ENCODE data around the gene C14orf132.
A peak's percentile ranks its signal among the peaks of the same experiment; 100 is the strongest.
"Not testable (repeated sequence)": the region's sequence is repeated elsewhere in the genome, so short reads cannot be mapped to it uniquely, and the experiment has no call there.

C14orf132 gene

DNA sequence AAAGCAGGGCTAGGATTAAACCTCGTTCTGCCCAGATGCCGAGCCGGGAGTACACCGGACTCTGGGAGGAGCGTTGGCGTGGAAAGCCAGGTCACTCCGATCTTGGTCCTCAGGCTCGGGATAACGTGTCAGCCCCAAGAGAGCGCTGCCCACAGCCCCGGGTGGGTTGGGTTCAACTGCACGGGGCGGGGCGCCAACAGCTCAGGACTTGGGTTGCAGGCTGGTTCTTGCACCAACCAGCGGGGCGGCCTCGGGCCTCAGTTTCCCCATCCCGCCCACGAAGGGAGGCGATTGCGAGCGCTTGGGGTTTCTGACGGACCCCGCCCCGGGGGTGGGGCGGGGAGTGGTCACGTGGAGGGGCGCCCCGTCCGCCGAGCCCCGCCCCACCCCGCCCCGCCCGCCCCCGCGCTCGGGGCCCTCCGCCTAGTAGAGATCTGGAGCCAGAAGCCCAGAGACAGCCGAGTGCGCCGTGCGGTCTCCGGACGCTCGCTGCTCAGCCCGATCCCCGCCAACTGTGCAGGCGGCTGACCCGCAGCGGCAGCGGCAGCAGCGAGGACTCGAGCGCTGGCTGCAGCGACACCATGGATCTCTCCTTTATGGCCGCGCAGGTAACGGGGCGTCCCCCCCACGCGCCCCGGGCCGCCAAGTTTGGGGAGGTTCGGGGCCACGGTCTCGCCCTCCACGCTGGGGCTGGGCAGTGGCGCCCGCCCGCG, at the start of gene C14orf132:
Gene C14orf132 (plus strand): TSS at position 443 of the 713 bp plus-strand sequence. CDS start 139 bp downstream, at position 582.
- no peak for DNase-seq (ENCODE audit: low read depth)

DNA sequence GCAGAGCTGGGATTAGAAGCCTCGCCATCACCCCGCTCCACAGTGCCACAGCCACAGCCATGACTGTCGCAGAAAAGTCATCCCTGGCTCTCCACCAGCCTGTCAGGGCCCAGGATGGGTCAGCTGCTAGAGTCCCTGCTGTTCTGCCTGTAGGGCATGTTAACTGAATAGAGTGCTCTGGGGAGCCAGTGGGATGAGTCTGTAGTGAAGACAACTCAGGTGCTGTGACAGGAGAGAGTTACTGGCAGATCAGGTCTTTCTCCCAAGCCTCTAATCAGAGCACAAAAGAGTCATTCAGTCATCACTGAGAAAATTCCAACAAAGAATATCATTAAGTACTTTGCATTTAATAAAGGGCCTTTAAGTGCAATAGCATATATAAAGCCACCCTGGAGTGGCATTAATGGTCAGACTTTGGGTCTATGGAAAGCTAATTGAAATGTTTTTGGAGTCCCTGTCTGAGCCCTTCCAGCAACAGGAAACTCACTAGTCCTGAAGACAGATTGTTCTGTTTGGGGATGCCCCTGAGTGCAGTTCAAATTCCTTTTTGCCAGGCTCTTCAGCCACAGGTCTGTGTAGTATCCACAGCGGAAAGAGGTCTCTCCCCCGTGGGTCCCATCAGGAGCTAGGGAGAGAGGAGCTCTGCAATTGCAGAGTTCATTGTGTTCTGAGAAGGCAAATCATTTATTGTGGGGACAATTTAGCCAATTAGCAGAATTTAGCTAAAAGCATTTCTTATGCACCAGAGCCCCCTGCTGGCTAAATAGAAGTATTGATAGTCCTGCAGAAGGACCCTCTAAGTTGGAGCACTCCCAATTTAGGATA, 45.2 kb upstream of the C14orf132 start:
- peak; percentile 11 for DNase-seq (ENCODE audit: low read depth)

DNA sequence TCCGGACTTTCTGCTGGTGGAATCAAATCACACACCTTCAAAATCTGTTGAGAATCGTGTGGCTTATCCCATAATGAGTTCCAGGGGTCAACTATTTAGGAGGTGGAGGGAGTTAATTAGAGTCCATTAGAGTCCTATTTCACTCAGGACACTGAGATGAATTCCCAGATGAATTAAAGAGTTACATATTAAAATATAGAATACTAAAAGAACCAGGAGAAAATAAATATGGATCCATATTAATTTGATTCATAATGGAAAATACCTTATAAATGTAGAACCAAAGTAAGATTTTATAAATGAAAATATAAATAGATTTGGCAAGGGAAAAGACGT, 44.6 kb upstream of the C14orf132 start:
- DNase-seq (ENCODE audit: low read depth) = no peak

DNA sequence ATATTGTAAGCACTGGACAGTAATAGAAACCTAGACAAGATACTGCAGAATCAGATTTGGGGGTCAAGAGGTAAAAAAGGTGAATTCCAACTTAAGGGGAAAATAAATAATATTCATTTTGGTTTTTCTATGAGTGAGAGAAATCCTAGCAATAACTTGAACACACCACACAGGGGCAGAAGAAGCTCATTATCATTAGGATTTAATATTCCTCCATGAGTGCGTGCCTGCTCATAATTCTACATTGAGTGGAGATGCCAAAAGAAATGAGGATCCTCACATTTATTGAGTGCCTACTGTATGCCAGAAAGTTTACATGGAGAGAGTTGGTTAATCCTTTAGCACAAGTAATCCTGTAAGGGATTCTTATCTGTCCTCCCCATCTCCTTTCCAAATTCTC, 40.5 kb upstream of the C14orf132 start:
- DNase-seq (ENCODE audit: low read depth) = no peak

DNA sequence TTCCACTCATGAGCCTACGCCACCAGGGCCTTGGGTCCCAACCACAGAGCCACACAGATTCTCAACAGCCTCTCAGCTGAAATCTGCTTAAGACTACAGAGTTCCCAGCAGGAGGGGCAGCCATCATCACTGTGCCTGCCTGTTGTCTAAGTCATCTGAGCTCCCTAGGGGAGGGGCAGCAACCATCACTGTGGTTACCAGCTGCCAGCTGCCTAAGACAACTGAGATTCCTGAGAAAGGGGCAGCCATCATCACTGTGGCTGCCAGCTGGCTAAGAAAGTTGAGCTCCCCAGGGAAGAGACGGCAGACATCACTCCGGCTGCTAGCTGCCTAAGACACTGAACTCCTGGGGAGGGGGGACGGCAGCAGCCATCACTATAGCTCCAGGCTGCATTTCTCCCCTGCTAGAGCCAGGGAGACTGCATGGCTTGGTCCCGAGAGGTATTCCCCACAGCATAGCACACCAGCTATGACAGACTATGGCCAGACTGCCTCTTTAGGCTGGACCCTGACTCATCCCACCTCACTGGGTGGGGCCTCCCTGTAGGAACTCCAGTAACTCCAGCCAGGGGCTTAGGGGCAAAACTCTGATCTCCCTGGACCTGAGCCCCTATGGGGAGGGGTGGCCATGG, 37.2 kb upstream of the C14orf132 start:
- no peak for DNase-seq (ENCODE audit: low read depth)

DNA sequence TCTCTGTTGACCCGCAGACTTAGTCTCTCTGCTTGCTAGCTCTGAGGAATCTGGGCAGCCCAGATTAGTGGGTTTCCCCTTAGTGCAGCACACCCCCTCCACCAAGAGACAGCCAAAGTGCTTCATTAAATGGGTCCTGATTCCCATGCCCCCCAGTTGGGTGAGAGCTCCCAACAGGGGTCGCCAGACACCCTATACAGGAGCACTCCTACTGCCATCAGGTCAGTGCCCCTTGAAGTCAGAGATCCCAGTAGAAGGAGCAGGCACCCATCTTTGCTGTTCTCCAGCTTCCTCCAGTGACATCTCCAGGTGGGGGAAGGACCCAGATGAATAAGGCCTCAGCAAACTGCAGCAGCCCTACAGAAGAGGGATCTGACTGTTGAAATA, 36.7 kb upstream of the C14orf132 start:
- no peak for DNase-seq (ENCODE audit: low read depth)

DNA sequence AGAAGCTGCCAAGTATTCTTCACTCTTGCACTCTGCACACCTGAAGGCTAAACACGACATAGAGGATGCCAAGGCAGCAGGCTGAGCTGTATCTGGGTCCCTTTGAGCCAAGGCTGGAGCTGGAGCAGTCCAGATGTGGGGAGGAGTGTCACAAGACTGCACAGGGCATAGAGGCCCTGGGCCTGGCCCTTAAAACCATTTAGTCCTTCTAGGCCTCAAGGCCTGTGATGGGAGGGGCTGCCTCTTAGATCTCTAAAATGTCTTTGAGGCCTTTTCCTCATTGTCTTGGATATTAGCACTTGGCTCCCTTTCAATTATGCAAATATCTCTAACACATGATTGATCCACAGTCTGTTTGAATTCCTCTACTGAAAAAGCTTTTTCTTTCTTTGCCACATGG, 28.0 kb upstream of the C14orf132 start:
- no peak for DNase-seq (ENCODE audit: low read depth)

DNA sequence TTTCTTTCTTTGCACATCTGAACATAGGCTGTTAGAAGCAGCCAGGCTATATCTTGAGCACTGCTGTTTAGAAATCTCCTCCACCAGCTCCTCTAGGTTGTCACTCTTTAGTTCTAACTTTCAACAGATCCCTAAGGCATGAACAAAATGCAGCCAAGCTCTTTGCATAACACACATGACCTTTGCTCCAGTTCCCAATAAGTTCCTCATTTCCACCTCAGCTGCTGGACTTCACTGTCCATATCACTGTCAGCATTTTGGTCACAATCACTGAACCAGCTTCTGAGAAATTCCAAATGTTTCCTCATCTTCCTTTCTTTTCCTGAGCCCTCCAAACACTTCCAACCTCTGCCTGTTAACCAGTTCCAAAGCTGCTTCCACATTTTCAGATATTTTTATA, 27.6 kb upstream of the C14orf132 start:
- DNase-seq (ENCODE audit: low read depth) = no peak

DNA sequence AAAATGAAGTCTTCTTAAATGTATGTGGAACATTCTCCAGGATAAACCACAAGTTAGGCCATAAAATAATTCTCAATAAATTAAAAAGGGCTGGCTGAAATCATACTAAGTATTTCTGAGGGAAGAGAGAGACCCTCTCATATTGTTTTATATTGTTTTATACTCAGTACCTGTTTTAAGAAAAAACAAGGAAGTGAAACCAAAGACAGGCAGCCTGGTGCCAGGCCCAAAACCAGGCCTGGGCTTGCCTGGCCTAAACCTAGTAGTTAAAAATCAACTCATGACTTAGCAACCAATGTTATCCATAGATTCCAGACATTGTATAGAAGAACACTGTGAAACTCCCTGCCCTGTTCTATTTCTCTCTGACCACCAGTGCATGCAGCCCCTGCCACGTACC, 26.4 kb upstream of the C14orf132 start:
- not testable (repeated sequence) for DNase-seq (ENCODE audit: low read depth)

DNA sequence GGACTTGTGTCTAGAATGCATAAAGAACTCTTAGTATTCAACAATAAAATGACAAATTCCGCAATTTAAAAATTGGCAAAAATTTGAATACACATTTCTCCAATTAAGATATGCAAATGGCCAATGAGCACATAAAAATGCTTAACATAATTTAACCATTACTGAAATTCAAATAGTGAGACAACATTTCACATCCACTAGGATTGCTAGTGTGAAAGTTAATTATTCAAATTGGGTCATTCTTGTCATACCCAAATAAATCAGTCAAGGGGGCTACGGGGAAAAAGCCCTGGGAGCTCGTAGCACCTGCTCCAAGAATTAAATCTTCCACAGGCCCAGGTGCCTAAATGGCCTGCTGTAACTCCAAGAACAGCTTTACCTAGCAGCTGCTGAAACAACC, 25.0 kb upstream of the C14orf132 start:
- no peak for DNase-seq (ENCODE audit: low read depth)

DNA sequence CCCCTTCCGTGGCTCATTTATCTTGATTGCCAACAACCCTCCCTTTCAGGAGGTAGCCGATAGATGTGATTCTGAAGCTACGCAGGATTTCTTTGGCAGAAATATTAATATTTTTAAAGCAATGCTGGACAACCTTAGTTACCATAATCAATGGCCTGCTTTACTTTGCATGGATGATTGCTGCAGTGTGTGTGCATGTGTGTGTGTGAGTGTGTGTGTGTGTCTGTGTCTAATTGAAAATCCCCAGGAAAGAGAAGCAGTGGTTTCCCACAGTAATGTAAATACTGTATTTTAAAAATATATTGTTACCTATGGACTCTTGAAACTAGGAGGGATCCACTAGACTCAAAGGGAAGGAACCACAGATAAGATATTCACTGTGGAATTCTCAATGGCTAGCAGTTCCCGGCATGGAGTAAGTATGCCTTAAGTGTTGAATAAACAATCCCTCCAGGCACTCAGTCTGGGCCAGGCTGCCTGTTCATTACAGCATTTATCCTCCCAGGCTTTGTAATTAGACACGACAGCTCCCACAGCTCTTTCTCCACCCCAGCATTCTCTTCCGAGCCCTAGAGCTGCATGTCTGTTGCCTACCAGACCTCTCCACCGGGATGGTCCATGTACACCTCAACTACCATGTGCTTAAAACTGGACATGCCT, 22.5 kb upstream of the C14orf132 start:
- DNase-seq (ENCODE audit: low read depth) = no peak

DNA sequence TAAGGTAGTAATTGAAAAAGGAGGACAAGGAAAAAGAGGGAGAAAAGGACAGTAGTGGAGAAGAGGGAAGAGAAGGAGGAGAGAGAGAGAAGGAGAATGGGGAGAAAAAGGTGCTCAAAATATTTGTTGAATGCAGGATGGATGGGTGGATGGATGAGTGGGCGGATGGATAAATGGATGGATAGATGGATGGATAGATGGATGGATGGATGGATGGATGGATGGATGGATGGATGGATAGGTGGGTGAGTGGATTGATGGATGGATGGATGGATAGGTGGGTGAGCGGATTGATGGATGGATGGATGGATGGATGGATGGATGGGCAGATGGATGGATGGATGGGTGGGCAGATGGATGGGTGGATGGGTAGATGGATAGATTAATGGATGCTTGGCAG, 21.3 kb upstream of the C14orf132 start:
- no peak for DNase-seq (ENCODE audit: low read depth)

DNA sequence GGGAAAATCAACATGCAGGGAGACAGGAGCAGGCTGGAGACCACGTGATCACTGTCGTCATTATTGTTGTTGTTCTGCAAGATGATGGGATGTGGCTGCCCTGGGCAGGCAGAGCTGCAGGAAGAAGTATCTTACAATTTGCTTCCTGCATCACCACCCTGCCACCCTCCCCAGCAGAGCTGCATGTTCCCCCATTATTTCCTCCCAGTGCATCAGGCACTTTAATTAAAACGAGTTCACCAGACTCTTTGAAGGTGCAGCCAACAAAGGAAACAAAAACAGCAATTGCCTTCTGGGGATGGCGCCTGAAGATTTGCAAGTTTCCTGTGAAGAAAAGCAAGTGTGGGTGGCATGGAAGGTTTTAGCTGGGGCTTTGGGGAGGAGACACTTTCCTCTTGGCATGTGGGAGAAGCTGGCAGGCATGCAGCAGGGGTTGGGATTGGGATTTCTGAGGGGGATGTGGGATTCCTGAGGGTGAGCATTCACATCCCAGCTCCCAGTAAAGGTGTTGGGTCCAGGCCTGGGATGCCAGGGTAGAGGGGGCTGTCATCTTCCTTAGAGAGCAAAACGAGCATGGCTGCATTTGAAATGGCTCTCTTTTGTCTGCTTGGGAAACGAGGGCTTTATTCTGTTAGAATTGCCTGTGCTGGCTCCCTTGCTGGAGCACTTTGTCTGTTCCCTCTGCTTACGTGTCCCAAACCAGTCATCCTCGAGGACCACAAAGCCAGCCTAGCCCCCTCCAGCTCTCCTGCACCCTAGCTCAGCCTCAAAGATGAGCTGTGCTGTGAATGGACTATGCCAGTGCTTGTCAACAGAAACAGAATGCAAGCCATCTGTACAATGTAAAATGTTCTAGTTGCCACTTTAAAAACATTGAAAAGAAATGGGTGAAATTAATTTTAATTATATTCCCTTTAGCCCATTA, 11.5 kb upstream of the C14orf132 start:
- no peak for DNase-seq (ENCODE audit: low read depth)

DNA sequence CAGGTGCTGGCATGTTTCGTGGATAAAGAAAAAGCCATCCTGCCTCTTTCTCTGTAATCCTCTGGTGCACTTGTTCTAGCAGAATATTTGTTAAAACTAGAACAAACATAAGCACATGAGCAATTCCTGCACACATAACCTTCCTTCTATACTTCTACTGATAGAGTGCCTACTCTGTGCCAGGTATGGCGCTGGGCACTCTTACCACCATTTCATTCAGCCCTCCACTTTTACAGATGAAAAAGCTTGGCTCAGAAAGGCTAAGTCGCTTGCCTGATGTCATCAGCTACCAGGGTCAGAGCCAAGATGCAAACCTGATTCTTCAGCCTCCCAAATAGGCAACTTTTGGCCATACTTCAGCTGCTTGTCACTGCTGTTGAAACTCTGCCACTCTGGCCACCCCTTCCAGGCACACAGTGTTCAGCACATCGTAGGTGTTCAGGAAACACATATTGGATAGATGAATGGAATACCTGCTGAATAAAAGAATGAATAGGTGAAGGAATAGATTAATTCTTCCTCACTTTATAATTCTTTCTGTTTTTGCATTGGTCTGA, 10.0 kb upstream of the C14orf132 start:
- no peak for DNase-seq (ENCODE audit: low read depth)

DNA sequence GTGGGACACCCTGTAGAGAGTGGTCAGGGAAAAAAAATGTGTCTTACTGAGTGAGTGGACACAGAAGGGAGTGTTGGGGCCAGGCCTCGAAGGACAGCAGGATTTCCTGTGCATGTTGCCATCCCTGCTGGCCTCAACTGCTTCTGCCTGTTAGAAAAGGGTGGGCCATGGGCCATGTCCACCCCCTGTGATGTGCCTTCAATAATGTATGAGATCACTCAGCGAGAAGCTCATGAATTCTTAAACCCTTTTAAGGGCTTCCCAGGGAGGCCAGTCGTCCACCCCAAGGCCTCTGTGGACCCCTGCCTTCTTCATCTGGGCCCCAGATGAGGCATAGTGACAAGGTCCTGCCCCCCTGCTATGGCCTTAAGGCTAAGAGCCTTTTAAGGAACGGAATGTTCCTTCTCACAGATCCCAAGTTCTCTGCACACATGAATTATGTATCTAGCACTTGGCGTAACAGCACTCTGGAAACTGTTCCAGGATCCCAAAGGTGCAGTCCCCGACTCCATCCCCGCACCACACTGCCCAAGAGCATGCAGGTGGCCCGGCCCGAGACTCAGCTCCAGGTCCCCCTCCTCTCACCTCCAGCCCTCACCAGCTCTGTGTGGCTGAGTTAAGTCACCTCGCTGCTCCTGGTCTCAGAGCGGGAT, 8.9 kb upstream of the C14orf132 start:
- DNase-seq (ENCODE audit: low read depth) = no peak

DNA sequence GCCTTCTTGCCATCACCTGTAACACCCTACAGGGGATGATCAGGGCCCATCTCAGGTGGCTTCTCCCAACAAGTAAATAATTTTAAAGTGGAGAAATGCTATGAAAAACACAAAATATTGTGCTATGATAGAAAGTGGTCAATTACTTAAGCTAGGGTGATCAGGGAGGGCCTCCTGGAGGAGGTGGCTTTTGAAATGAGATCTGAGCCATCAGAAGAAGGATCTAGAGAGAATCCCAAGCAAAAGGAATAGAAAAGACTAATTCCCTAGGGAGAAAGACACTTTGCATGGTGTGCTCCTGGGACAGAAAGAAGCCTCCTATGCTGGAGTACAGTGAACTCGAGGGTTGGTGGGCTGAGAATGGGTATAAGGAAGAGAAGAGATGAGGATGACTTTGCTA, 7.5 kb upstream of the C14orf132 start:
- DNase-seq (ENCODE audit: low read depth) = no peak

DNA sequence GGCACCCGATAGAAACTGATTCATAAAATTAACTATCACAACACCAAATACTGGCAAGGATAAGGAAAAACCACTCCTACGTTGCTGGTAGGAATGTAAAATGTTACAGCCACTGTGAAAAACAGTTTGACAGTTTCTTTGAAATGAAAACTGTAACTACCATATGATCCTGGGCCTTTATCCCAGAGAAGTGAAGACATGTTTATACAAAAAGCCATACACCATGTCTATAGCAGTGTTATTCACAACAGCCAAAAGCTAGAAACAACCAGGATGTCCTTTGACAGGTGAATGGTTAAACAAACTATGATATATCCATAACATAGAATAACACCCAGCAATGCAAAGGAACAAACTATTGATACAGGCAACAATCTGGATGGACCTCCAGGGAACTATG, 3.7 kb upstream of the C14orf132 start:
- DNase-seq (ENCODE audit: low read depth) = no peak

DNA sequence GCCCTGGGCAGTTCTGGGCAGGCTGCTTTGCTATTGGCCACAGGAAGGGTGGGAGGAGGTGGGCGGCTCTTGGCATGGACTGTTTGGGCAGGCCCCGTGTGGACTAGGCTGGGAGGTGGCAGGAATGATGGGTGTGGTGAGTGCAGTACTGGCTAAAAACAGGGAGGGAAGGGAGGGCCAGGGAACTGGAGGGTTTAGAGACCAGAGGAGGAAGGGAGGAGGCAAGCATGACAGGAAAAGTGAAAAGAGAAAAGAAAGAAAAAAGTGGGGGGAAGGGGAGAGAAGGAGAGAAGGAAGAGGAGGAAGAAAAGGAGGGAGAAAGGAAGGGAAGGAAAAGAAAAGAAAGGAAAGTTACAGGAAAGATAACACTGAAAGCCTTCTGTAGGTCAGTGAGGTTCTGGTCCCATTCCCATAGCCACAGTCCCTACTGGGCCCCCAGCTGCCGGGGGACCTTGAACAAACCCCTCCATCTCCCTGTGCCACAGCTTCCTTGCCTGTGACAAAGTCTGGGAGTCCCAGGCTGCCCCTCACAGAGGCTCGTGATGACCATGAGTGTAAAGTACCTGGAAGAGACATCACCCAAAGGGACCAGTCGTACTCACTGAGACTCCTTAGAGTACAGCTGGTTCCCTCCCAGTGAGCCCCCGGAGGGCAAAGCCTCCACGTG, 1.1 kb upstream of the C14orf132 start:
- DNase-seq (ENCODE audit: low read depth) = no peak

DNA sequence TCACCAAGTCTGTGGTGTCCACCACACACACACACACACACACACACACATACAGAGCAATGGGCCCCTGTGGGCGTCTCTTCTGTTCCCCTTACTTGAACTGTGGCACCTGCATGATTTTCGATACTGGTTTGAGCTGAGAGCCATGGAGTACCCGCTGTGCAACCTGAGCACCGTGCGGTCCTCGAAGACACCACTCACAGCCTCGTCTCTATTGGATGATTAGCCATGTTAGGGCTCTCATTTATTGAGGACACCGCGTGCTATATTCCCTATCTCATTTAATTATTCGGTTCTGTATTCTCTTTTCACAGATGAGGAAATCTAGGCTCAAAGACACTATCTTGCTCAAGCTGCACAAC, 623 bp upstream of the C14orf132 start:
- DNase-seq (ENCODE audit: low read depth) = no peak

DNA sequence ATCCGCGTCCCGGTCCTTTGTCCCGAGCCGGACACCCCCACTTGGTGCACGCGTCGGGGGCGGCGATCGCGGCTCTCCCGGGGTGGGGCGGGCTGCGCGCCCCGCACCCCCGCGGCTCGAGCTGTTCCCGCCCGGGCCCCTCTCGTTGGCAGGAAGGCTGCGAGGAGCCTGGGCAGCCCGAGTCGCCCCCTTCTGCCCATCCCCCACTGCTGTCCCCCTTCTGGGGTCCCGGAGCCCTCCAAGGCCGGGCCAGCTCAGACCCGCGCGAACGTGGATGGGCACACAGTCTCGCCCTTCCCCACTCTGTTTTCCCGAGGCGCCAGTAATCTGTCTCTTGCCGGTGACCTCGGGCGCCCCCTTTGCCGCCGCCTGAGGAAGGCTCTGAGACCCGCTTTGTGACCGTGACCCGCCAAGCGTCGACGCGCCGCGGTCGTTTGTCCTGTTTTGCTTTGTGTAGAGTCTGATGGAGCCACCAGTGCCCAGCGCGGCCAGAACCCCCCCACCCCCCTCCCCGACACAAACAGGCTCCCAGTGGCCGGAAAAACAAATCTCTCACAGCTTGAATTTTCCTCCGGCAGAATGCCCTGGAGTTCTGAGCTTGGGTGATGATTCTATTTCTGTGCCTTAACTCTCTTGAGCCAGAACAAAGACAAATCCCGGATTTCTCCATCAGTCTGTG, 610 bp downstream of the C14orf132 start:
- no peak for DNase-seq (ENCODE audit: low read depth)
